Astrocyte of the cerebellum (primary cell): ENCODE measurements around the gene PRDM16.

Experiments used
- DNase-seq: peaks from one replicate; pipeline ENCODE4 v3.0.0-alpha.2; 2011; ENCODE audit warnings: low read depth
- H3K4me3 ChIP-seq: 2 replicates; pipeline ENCODE4 v1.5.1; 2011; ENCODE audit warnings: mild to moderate bottlenecking, low read depth, low read length, moderate library complexity
- in situ Hi-C: cut with HindIII; loops from 2 replicates; pipeline ENCODE4 v1.10.0; 2017; ENCODE audit warnings: low sequenced_read_pairs
- TF ChIP-seq, protein P1 (sequence below): IDR thresholded peaks from 2 replicates; pipeline ENCODE4 v1.5.1; 2012; ENCODE audit warnings: low read length, low read depth, moderate library complexity, mild to moderate bottlenecking; ENCODE audit errors: missing control alignments

Gene PRDM16

DNA sequence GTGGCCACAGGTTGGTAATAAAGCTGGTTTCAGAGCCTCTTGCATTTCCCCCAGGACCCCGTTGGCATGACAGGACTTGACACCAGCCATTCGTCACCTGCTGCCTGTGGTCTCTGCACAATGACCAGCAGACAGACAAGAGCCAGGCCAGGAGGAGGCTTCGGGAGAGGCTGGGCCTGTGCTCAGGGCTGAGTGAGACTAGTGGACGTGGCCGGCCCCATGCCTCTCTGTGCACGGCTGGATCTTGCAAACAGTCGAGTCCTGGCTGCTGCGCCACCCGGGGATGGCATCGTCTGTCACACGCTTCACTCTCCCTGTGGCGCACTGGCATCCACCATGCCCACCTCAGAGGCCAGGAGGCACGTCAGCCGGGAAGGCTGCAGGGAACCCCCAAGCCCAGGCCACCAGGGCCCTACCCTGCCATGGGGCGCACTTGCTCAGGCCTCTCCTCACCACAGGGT lies 208.0 kb downstream of the PRDM16 start:
- in situ Hi-C loops, result no loop called here
- no peak for DNase-seq
- no peak overlapping the region for H3K4me3 ChIP-seq
- TF ChIP-seq, protein P1, sequence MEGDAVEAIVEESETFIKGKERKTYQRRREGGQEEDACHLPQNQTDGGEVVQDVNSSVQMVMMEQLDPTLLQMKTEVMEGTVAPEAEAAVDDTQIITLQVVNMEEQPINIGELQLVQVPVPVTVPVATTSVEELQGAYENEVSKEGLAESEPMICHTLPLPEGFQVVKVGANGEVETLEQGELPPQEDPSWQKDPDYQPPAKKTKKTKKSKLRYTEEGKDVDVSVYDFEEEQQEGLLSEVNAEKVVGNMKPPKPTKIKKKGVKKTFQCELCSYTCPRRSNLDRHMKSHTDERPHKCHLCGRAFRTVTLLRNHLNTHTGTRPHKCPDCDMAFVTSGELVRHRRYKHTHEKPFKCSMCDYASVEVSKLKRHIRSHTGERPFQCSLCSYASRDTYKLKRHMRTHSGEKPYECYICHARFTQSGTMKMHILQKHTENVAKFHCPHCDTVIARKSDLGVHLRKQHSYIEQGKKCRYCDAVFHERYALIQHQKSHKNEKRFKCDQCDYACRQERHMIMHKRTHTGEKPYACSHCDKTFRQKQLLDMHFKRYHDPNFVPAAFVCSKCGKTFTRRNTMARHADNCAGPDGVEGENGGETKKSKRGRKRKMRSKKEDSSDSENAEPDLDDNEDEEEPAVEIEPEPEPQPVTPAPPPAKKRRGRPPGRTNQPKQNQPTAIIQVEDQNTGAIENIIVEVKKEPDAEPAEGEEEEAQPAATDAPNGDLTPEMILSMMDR, result no peak

DNA sequence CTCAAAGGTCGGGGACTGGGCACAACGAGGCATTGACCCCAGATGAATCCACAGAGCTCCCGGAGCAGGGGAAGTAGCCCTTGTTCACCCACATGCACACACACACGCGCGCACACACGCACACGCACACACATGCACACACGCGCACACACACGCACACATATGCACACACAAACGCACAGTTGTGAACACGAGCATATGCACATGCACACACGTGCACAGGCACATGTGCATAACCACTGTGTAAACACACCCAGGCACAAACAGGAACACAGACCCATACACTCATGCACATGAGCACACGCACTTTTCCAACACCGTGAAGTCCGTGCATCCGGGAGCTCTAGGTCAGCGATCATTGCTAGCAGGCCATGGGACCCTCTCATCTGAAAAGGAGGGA lies 208.6 kb downstream of the PRDM16 start:
- DNase-seq, result no peak
- H3K4me3 ChIP-seq, result no peak overlapping the region
- TF ChIP-seq, protein P1, result no peak
- in situ Hi-C loops, result no loop called here

DNA sequence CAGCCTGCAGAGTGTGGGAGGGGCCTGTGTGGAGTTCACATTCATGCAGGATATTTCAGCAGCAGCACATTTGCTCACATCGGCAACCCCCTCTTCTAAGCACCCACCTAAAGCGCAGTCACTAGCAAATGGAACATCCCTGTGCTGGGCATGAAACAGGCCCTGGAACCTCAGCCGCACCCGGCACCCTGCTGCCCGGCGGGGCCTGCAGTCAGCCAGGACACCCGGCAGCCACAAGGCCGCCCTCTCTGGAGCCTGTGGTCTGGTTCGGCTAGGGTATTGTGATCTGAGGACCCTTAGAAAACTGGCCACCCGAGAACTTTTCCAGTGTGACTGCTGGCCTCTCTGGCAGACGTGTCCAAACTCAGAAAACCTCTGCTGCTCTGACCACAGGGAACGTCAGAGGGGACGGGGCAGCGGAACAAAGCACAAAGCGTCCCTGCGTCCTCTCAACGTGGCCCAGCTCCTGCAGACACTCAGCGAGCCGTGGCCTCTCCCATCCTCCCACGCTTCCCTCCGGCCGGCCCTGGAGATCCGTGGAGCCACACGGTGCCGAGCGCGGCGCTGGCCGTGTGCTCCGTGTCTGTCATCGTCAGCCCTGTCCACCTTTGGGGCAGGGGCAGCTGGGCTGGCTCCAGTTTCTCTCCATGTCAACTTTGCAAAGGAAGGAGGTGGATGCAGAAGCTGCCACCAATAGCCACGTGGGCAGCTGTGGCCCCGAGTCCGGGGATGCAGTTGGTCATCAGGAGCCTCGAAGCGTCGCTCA lies 209.6 kb downstream of the PRDM16 start:
- no peak overlapping the region for H3K4me3 ChIP-seq
- no peak for DNase-seq
- TF ChIP-seq, protein P1, result no peak
- in situ Hi-C loops, result no loop called here

DNA sequence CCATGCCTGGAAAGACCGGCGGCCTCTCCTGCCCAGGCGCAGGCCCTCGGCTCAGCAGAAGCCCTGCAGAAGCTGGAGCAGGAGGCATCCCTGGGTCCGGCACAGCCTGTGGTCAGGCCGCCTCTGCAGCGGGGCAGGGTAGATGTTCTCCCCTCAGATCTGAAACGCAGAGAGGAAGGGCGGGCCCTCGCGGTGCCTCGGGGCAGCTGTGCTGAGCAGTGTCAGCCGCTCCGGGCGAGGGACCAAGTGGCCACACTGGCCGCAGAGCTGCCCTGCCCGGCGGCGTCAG lies 210.1 kb downstream of the PRDM16 start:
- TF ChIP-seq, protein P1, result no peak
- in situ Hi-C loops, result no loop called here
- no peak for DNase-seq

DNA sequence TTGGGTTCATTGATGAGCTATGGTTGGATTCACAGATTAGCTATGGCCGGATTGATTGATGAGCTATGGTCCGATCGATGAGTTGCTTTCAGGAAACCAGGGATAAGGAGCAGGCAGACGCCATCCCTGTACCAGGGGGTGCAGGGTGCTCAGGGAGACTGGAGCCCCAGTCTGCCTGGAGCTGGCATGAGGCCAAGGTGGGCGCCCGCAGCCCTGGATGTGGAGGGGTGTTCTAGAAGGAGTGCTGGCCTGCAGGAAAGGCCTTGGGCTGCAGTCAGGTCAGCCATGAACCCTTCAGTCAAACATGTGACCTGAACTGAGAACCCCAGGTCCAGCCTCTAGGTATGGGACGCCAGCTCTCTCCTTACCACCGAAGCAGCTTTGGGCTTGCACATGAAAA lies 212.7 kb downstream of the PRDM16 start:
- in situ Hi-C loops, result loop anchor here (5.0 kb wide), 1 partner anchor 126 kb away; no protein-coding TSS in a partner anchor
- no peak for DNase-seq
- no peak overlapping the region for H3K4me3 ChIP-seq
- TF ChIP-seq, protein P1, result no peak

More for the DNA sequence above, 210.1 kb downstream of the PRDM16 start:
- no peak overlapping the region for H3K4me3 ChIP-seq

DNA sequence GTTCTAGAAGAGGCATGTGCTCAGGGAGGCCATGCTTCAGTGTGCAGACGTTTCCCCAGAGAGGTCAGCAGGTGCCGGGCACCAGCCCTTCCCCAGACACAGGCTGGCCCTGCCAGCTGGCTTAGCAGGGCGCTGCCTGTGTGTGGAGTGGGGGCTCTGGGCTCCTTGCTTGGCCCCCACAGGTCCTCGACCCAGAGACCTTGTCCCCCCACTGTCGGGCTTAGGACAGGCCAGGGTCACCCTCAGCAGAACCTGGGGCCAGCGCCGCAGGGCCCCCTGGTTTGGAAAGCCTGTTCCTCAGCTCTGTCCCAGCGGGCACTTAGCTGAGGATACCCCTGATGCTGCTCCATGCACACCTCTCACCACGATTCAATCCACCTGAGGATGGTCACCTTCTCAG lies 213.2 kb downstream of the PRDM16 start:
- TF ChIP-seq, protein P1, result no peak
- in situ Hi-C loops, result loop anchor here (5.0 kb wide), 1 partner anchor 125 kb away; no protein-coding TSS in a partner anchor
- no peak overlapping the region for H3K4me3 ChIP-seq
- DNase-seq, result no peak
